Measurements from ENCODE around the gene SERPINA1.

- TF ChIP-seq FOXK1 (CRISPR knock-in tag; IDR thresholded peaks at IDR 0.05) (no peak), ZNF396 (CRISPR knock-in tag; IDR thresholded peaks at IDR 0.05; ENCODE audit: borderline replicate concordance) (no peak)
Measured at GRCh38 chr14:94403312-94403932, 15.0 kb upstream of the SERPINA1 start.
